DOHH2 (cell line): ENCODE results near the gene STARD3NL.

ENCODE experiments used
- EZH2phosphoT487 ChIP-seq: fragments of 200-600 bp; sonication (generic); IDR thresholded peaks from 2 replicates; pipeline ENCODE4 v1.6.1; 2017; ENCODE audit warnings: borderline replicate concordance, mild to moderate bottlenecking, antibody characterized with exemption, low read length, moderate library complexity, mixed read lengths
- TF ChIP-seq, protein P1 (sequence below): fragments of 200-600 bp; sonication (generic); IDR thresholded peaks from one replicate; pipeline ENCODE4 v1.5.1; 2014; ENCODE audit warnings: antibody characterized with exemption, mild to moderate bottlenecking, low read depth, low read length; ENCODE audit not compliant: poor library complexity, severe bottlenecking

GRCh38 chr7:38245409-38245977, 67.4 kb downstream of the STARD3NL start:
- TF ChIP-seq, protein P1, sequence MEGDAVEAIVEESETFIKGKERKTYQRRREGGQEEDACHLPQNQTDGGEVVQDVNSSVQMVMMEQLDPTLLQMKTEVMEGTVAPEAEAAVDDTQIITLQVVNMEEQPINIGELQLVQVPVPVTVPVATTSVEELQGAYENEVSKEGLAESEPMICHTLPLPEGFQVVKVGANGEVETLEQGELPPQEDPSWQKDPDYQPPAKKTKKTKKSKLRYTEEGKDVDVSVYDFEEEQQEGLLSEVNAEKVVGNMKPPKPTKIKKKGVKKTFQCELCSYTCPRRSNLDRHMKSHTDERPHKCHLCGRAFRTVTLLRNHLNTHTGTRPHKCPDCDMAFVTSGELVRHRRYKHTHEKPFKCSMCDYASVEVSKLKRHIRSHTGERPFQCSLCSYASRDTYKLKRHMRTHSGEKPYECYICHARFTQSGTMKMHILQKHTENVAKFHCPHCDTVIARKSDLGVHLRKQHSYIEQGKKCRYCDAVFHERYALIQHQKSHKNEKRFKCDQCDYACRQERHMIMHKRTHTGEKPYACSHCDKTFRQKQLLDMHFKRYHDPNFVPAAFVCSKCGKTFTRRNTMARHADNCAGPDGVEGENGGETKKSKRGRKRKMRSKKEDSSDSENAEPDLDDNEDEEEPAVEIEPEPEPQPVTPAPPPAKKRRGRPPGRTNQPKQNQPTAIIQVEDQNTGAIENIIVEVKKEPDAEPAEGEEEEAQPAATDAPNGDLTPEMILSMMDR, result no peak
- TF ChIP-seq EZH2phosphoT487, result no peak
